ENCODE measurements around the gene APEH.

DNA sequence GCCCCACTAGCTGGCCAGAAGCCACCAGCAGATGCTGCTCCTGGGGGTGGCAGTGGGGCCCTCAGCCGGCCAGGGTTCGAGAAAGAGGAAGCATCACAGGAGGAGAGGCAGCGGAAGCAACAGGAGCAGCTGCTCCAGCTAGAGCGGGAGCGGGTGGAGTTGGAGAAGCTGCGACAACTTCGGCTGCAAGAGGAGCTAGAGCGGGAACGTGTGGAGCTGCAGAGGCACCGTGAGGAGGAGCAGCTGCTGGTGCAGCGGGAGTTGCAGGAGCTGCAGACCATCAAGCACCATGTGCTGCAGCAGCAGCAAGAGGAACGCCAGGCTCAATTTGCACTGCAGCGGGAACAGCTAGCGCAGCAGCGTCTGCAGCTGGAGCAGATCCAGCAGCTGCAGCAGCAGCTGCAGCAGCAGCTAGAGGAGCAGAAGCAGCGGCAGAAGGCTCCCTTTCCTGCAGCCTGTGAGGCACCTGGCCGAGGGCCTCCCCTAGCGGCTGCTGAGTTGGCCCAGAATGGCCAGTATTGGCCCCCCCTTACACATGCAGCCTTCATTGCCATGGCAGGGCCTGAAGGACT is 17.5 kb upstream of the APEH start:
- TF ChIP-seq, protein P1, sequence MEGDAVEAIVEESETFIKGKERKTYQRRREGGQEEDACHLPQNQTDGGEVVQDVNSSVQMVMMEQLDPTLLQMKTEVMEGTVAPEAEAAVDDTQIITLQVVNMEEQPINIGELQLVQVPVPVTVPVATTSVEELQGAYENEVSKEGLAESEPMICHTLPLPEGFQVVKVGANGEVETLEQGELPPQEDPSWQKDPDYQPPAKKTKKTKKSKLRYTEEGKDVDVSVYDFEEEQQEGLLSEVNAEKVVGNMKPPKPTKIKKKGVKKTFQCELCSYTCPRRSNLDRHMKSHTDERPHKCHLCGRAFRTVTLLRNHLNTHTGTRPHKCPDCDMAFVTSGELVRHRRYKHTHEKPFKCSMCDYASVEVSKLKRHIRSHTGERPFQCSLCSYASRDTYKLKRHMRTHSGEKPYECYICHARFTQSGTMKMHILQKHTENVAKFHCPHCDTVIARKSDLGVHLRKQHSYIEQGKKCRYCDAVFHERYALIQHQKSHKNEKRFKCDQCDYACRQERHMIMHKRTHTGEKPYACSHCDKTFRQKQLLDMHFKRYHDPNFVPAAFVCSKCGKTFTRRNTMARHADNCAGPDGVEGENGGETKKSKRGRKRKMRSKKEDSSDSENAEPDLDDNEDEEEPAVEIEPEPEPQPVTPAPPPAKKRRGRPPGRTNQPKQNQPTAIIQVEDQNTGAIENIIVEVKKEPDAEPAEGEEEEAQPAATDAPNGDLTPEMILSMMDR (IDR thresholded peaks at IDR 0.05) = no peak
- TF ChIP-seq, protein P2, sequence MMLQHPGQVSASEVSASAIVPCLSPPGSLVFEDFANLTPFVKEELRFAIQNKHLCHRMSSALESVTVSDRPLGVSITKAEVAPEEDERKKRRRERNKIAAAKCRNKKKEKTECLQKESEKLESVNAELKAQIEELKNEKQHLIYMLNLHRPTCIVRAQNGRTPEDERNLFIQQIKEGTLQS (CRISPR knock-in tag; conservative IDR thresholded peaks at IDR 0.05) = no peak
- TF ChIP-seq JUN (CRISPR knock-in tag; IDR thresholded peaks at IDR 0.05) = no peak
- TF ChIP-seq, protein P3, sequence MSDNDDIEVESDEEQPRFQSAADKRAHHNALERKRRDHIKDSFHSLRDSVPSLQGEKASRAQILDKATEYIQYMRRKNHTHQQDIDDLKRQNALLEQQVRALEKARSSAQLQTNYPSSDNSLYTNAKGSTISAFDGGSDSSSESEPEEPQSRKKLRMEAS (CRISPR knock-in tag; IDR thresholded peaks at IDR 0.05) = no peak
- no peak for TF ChIP-seq NFYB (CRISPR knock-in tag; conservative IDR thresholded peaks at IDR 0.05; ENCODE audit: low read depth)
- TF ChIP-seq, protein P4, sequence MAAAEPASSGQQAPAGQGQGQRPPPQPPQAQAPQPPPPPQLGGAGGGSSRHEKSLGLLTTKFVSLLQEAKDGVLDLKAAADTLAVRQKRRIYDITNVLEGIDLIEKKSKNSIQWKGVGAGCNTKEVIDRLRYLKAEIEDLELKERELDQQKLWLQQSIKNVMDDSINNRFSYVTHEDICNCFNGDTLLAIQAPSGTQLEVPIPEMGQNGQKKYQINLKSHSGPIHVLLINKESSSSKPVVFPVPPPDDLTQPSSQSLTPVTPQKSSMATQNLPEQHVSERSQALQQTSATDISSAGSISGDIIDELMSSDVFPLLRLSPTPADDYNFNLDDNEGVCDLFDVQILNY (CRISPR knock-in tag; IDR thresholded peaks at IDR 0.05) = no peak
- TF ChIP-seq, protein P5, sequence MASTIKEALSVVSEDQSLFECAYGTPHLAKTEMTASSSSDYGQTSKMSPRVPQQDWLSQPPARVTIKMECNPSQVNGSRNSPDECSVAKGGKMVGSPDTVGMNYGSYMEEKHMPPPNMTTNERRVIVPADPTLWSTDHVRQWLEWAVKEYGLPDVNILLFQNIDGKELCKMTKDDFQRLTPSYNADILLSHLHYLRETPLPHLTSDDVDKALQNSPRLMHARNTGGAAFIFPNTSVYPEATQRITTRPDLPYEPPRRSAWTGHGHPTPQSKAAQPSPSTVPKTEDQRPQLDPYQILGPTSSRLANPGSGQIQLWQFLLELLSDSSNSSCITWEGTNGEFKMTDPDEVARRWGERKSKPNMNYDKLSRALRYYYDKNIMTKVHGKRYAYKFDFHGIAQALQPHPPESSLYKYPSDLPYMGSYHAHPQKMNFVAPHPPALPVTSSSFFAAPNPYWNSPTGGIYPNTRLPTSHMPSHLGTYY (CRISPR knock-in tag; IDR thresholded peaks at IDR 0.05) = no peak
- TF ChIP-seq KAT7 (CRISPR knock-in tag; IDR thresholded peaks at IDR 0.05; ENCODE audit: borderline replicate concordance) = no peak
- no peak for TF ChIP-seq ETV6 (CRISPR knock-in tag; IDR thresholded peaks at IDR 0.05)
